CD4-positive, alpha-beta T cell treated with Interleukin-17A for 1 hour (primary cell): ENCODE data around the gene S100Z.
A peak's percentile ranks its signal among the peaks of the same experiment; 100 is the strongest.
"Not testable (repeated sequence)": the region's sequence is repeated elsewhere in the genome, so short reads cannot be mapped to it uniquely, and the experiment has no call there.

Source experiments
- DNase-seq: peaks from one replicate; pipeline ENCODE4 v3.0.0-alpha.2; 2020

S100Z gene

GRCh38 chr5:76831110-76831452 lies 18.7 kb upstream of the S100Z start:
- no peak for DNase-seq

DNA sequence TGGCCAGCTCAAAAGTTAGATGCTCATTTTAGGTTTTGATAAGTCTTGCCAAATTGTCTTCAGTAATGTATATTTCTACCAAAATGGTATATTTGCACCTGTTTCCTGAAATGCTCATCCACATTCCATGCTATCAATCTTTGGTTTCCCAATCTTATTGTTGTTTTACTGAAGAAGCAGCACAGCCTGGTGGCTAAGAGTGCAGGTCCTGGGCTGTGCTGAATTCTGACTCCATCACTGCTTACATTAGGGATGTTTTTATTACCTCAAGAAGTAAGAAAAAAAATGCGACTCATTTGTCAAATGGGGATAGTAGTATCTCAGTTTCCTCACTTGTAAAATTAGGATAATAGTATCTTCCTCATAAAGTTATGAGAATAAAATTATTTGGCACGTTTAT lies 13.6 kb upstream of the S100Z start:
- no peak for DNase-seq

DNA sequence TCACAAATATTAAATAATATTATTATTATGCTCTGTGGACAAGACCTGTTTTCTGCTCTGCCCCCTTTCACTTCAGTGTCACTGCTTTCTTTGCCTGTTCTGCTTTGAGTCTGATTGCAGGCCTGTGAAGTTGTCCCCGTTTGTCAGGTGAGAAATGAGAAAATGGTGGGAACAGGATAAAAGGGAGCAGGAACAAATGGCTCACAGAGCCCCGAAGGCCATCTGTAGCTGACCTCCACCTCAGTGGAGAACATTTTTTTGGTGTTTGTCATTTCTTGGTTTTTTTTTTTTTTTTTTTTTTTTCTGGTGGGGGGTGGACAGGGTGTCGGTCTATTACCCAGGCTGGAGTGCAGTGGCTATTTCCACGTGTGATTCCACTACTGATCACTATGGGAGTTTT lies 13.2 kb upstream of the S100Z start:
- DNase-seq = no peak

DNA sequence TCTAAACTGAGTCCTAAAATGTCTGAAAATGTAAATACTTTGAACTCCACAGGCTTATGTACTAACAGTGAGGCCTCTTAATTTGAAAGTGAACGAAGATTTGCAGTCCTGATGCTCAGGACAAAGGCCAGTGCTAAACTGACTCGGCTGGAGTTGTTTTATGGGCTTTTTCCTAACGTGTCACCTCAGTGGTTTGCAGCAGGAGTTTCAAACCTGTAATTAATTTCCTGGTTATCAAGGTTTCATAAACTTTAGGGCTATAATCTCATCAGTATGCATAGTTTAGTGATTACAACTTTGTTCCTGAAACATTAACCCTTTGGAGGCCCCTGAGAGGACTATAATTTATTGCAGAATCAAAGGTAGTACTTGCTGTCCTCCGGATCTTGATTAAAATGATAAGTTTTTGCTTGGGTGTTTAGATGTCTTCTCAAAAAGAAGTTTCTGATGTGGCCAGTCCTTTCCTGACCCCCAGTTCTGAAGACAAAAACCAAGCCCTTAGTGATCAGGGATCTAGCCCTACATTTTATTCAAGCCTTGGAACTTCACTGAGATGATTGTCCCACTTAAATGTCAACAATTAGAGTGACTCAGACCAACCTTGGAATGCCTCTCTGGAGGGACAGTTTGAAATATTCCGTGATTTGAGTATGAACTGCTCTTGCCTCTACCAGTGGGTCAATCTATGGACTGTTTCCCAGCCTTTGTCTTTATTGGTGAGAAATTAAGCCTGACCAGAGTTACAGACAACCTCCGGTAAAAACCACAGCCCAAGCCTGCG lies 11.1 kb upstream of the S100Z start:
- no peak for DNase-seq

DNA sequence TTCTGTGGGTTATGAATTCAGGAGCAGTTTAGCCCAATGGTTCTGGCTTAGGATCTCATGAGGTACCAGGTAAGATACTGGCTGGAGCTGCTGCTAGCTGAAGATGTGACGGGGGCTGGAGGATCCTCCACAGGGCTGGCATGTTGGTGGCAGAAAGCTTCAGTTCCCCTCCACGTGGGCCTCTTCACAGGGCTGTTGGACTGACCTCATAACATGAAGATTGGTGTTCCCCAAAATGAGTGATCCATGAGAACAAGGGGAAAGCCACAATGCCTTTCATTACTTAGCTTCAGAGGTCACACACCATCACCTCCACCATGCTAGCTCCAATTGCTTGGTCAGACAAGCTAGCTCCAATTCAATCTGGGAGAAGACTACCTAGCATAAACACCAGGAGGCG lies 8.5 kb upstream of the S100Z start:
- DNase-seq = no peak

GRCh38 chr5:76845890-76846289 lies 3.9 kb upstream of the S100Z start:
- DNase-seq = no peak

DNA sequence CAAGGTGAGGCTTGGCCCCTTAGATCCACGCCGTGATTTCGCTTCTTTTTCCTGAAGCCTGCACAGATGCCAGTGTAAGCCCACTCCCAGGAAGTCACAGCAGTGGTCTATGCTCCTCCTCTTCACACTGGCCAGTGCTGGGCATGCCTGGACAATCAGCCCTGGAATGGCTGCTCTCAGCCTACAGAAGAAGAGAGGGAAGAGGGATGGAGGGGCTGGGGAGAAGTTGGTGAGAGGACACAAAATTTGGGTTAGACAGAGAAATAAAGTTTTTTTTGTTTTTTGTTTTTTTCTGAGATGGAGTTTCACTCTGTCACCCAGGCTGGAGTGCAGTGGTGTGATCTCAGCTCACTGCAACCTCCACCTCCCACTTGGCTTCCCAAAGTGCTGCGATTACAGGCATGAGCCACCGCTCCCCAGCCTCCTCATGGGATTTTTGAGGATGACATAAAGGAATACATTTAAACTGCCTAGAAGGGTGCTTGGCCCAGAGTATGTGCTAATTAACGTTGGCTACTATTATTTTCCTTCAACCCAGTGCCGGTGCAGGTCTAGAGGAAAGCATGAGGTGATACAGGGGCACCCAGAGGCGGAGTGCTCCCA lies 830 bp downstream of the S100Z start:
- DNase-seq = no peak

GRCh38 chr5:76851728-76852369 lies 2.0 kb downstream of the S100Z start:
- DNase-seq = no peak

DNA sequence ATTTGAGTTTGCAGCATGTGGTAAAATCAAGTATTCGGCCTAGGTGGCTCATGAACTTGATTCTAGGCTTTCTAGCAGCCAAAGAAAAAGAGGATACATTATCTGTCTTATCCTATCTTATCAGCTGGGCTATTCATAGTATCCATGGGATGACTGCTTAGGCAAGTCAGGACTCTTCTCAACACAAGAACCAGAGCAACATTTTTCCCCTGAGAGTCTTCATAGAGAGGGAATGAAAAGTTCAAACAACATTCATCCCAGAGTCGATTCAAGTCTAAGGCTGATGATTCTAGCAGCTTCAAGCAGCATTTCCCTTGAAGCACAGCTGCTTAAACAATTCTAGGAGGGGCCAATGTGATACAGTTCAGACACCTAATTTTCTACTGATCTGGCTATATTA lies 3.0 kb downstream of the S100Z start:
- no peak for DNase-seq

DNA sequence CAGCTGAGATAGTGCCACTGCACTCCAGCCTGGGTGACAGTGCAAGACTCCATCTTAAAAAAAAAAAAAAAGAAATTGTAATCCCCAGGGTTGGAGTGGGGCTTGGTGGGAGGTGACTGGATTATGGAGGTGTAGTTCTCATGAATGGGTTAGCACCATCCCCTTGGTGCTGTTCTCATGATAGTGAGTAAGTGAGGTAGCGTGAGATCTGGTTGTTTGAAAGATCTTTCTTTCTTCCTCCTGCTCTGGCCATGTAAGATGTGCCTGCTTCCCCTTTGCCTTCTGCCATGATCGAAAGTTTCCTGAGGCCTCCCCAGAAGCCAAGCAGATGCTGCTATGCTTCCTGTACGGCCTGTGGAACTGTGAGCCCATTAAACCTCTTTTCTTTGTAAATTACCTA lies 3.9 kb downstream of the S100Z start:
- not testable (repeated sequence) for DNase-seq

- no peak for DNase-seq
Measured at GRCh38 chr5:76854644-76855043, 4.8 kb downstream of the S100Z start.

GRCh38 chr5:76855501-76855900 lies 5.7 kb downstream of the S100Z start:
- not testable (repeated sequence) for DNase-seq

GRCh38 chr5:76855961-76856360 lies 6.1 kb downstream of the S100Z start:
- peak; percentile 49 for DNase-seq

DNA sequence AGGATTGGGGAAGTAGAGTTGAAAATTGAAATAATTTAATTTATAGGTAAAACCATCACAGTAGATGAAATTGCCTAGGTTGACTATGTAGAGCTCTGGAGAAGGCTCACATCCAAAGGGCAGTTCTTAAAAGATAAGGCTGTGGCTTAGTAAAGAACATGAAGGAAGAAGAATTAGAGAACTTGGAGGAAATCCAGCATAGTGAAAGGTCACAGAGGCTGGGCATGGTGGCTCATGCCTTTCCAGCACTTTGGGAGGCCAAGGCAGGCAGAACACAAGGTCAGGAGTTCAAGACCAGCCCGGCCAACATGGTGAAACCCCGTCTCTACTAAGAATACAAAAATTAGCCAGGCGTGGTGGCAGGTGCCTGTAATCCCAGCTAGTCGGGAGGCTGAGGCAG lies 7.0 kb downstream of the S100Z start:
- DNase-seq = not testable (repeated sequence)

- DNase-seq = no peak
Measured at GRCh38 chr5:76859591-76860247, 9.9 kb downstream of the S100Z start.

DNA sequence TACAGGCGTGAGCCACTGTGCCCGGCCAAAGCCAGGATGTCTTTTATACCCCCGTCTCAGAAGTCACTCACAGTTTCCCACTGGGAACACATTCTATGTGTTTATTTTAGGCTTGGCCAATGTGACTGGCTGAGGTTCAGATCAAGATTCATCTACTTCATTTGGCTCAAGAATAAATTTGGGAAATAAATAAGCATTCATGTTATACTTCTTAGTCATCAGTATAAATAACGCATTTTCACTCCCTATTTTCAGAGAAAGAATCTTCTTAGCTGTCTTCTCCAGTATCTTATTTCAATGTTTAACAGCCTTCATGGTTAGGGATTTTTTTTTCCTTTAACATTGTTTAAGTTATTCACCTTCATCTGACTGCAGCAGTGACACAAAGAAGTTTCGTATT lies 11.8 kb downstream of the S100Z start:
- no peak for DNase-seq

GRCh38 chr5:76863001-76863400 lies 13.2 kb downstream of the S100Z start:
- no peak for DNase-seq

DNA sequence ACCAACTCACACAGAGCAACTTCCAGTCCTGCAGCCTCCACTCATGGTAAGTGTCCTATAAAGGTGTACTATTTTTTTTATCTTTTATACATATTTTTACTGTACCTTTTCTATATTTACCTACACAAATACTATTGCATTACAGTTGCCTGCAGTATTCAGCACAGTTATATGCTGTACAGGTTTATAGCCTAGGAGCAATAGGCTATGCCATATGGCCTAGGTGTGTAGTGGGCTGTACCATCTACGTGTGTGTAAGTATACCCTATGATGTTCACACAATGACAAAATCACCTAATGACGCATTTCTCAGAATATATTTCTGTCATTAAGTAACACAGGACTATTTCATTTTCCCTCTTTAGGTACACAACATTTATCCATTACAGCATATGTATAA lies 16.7 kb downstream of the S100Z start:
- DNase-seq = no peak

DNA sequence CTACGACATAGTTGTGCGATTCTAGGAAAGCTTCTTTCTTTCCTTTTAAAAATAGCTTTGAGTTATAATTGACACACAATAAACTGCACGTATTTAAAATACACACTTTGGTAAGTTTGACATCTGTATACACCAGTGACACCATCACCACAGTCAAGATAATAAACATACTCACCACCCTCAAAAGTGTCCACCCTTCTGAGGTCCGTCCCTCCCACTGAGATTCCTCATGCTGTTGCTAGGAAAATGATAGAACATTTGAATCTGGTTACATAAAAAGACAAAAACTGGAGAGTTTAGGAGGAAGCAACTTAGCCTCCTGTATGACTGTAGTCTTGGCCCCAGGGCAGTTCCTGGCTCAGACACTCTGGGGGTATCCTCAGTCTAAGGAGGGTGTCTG lies 17.2 kb downstream of the S100Z start:
- no peak for DNase-seq

- DNase-seq = peak; percentile 70
Measured at GRCh38 chr5:76867827-76868693, 18.2 kb downstream of the S100Z start.

DNA sequence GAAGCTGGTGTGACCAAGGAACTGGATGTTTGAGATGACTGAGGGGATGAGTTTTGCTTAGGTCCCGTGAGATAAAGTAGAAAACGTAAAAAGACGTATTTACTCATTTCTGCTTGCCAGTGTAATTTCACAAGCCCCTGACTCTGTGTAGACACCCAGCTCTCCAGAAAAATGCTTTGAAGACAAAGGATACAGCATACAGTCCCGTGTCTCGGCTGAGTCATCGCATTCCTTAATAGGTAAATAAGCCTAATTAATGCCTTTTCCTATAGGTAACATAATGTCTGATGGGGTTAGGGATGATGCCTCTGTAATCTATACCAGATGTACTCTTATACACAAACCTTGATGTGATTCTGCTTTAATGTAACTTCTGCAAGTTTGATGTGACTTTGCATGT lies 20.2 kb downstream of the S100Z start:
- no peak for DNase-seq

GRCh38 chr5:76874088-76874581 lies 24.3 kb downstream of the S100Z start:
- no peak for DNase-seq
